Breast epithelium (tissue), 4 donors: ENCODE results near the gene CLDN2. TPM values are rescaled to one million over a fixed set of nuclear protein-coding genes. Genes with fewer than 3 reads are reported as not detected.

Experiments
- DNase-seq, 2 donors: peaks; one replicate each; pipeline ENCODE4 v3.0.0-alpha.2; 2019; ENCODE audit warnings: low spot score in 2 of 2
- H3K27ac ChIP-seq, 2 donors: fragments of 200-600 bp; sonication (generic) in 1 of 2; one replicate each; pipeline ENCODE4 v1.5.1; 2016 to 2019; ENCODE audit warnings: mild to moderate bottlenecking in 1 of 2
- H3K27me3 ChIP-seq, 2 donors: fragments of 200-600 bp; sonication (generic) in 1 of 2; one replicate each; pipeline versions ENCODE4 v1.5.1 to v1.6.0; 2017 to 2019; ENCODE audit warnings: control low read depth in 1 of 2, mild to moderate bottlenecking in 1 of 2
- H3K36me3 ChIP-seq: fragments of 200-600 bp; one replicate; pipeline ENCODE4 v1.5.1; 2019
- H3K4me1 ChIP-seq, 2 donors: fragments of 200-600 bp; sonication (generic); one replicate each; pipeline ENCODE4 v1.5.1; 2016 to 2019; ENCODE audit warnings: control low read depth in 1 of 2
- H3K4me3 ChIP-seq, 3 donors: fragments of 200-600 bp; sonication (generic); 1 replicate in 2 of 3; 2 replicates in 1 of 3; pipeline ENCODE4 v1.5.1; 2016 to 2019; ENCODE audit warnings: mild to moderate bottlenecking in 3 of 3, moderate library complexity in 2 of 3
- H3K9me3 ChIP-seq, 2 donors: fragments of 200-600 bp; sonication (generic) in 1 of 2; one replicate each; pipeline ENCODE4 v1.5.1; 2016 to 2019; ENCODE audit warnings: control low read depth in 1 of 2
- POLR2A ChIP-seq: fragments of 450-650 bp; IDR thresholded peaks from one replicate; pipeline ENCODE4 v1.6.1; 2016; ENCODE audit warnings: antibody characterized with exemption, mild to moderate bottlenecking, moderate library complexity
- POLR2AphosphoS5 ChIP-seq, 3 donors: sonication (generic); formaldehyde crosslinking; IDR thresholded peaks; one replicate each; pipeline ENCODE4 v1.6.1; 2017; ENCODE audit warnings: antibody characterized with exemption in 3 of 3
- intact Hi-C: fragments of 100-400 bp; cut with DNase I; formaldehyde crosslinking; loops from one replicate; pipeline ENCODE4 v1.15.1; 2023; ENCODE audit warnings: low total_unique reads
- total RNA-seq, 3 donors: library from RNA; depleted of rRNA; stranded (reverse); fragments of >200 nt; gene quantifications; one replicate each; pipeline ENCODE4 v1.1.0, GENCODE V29; 2016
- TF ChIP-seq, protein P1 (sequence below), 3 donors: fragments of 450-650 bp; IDR thresholded peaks; one replicate each; pipeline ENCODE4 v1.5.1; 2016 to 2017; ENCODE audit warnings: antibody characterized with exemption in 3 of 3, mild to moderate bottlenecking in 3 of 3, moderate library complexity in 3 of 3

CLDN2 gene
- total RNA-seq, 3 donors from 2014 or later, result 0.32 to 0.33 TPM; not detected in 1

DNA sequence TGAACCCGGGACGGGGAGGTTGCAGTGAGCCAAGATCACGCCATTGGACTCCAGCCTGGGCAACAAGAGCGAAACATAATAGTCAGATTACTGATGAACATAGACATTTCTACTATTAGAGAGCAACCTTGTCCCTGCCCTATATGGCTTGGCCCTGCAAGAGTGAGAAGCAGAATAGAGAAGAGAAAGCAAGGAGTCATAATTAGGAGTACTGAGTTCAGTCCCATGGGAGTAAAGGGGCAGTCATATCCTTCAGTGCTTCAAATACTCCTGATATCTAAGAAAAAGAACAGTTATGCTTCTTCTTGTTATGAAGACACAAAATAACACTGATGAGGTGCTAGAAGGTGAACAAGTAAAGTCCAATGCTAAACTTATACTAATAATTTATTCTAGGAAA is 33.8 kb downstream of the CLDN2 start:
- no peak overlapping the region for H3K27ac ChIP-seq
- no peak for DNase-seq
- no peak for TF ChIP-seq POLR2A
- no peak for TF ChIP-seq POLR2AphosphoS5 (IDR thresholded peaks at IDR 0.05)
- TF ChIP-seq, protein P1, sequence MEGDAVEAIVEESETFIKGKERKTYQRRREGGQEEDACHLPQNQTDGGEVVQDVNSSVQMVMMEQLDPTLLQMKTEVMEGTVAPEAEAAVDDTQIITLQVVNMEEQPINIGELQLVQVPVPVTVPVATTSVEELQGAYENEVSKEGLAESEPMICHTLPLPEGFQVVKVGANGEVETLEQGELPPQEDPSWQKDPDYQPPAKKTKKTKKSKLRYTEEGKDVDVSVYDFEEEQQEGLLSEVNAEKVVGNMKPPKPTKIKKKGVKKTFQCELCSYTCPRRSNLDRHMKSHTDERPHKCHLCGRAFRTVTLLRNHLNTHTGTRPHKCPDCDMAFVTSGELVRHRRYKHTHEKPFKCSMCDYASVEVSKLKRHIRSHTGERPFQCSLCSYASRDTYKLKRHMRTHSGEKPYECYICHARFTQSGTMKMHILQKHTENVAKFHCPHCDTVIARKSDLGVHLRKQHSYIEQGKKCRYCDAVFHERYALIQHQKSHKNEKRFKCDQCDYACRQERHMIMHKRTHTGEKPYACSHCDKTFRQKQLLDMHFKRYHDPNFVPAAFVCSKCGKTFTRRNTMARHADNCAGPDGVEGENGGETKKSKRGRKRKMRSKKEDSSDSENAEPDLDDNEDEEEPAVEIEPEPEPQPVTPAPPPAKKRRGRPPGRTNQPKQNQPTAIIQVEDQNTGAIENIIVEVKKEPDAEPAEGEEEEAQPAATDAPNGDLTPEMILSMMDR (IDR thresholded peaks at IDR 0.05), result no peak
- no peak overlapping the region for H3K4me3 ChIP-seq
- no peaks in the 10 kb centered on the region for H3K9me3 ChIP-seq
- intact Hi-C loops, result no loop called here
- no peaks in the 10 kb centered on the region for H3K4me1 ChIP-seq
- no peaks in the 10 kb centered on the region for H3K36me3 ChIP-seq
- H3K27me3 ChIP-seq, result peaks cover 0 to 32% of the 10 kb centered on the region in 2 donors

DNA sequence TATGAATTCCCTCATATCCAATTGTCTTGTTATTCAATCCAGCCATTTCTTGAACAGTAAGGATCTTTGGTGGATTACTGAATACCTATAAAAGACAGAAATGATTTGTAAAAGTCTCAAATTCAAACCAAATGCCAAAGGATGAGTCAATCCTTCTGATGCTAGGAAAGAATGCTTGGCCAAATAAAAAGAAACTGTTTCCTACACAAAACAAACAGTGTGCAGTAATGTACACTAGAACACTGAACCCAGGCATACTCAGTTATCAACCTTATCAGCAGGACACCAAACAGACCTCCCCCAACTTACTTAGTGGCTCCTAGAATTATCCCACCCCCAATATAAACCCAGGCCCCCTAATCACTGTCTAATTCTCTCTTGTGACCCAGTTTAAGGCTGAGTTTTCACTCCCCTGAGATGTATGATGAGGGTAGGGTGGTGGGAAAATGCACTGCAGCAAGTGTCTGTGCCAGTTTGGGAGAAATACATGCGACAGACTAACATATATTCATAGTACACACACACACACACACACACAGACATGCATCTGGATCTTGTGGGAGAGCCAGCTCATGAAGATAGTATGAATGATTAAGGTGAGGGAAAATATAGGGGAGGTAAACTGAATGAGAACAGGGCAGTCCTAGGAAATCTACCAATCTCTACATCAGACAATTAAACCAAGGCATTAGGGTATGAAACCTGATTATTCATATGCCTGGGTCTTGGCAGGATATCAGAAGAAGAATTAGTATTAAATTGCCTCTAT is 35.0 kb downstream of the CLDN2 start:
- Histone ChIP-seq H3K27ac (no peak overlapping the region), H3K4me1 (no peaks in the 10 kb centered on the region), H3K4me3 (no peak overlapping the region), H3K9me3 (no peaks in the 10 kb centered on the region), H3K36me3 (no peaks in the 10 kb centered on the region), H3K27me3 (peaks cover 0 to 36% of the 10 kb centered on the region in 2 donors)
- no peak for TF ChIP-seq POLR2A
- TF ChIP-seq, protein P1 (IDR thresholded peaks at IDR 0.05), result no peak
- no peak for TF ChIP-seq POLR2AphosphoS5 (IDR thresholded peaks at IDR 0.05)
- intact Hi-C loops, result no loop called here
- DNase-seq, result no peak

- Histone ChIP-seq H3K4me1 (no peaks in the 10 kb centered on the region), H3K9me3 (no peaks in the 10 kb centered on the region), H3K27me3 (peaks cover 0 to 37% of the 10 kb centered on the region in 2 donors), H3K4me3 (no peak overlapping the region), H3K27ac (no peak overlapping the region), H3K36me3 (no peaks in the 10 kb centered on the region)
- intact Hi-C loops, result no loop called here
- DNase-seq, result no peak
- no peak for TF ChIP-seq POLR2A
- no peak for TF ChIP-seq POLR2AphosphoS5 (IDR thresholded peaks at IDR 0.05)
- TF ChIP-seq, protein P1 (IDR thresholded peaks at IDR 0.05), result no peak
Measured at GRCh38 chrX:106957856-106958255, 37.7 kb downstream of the CLDN2 start.

- no peak for DNase-seq
- H3K4me3 ChIP-seq, result no peak overlapping the region
- intact Hi-C loops, result no loop called here
- H3K4me1 ChIP-seq, result no peaks in the 10 kb centered on the region
- no peak for TF ChIP-seq POLR2A
- TF ChIP-seq, protein P1 (IDR thresholded peaks at IDR 0.05), result no peak
- no peak for TF ChIP-seq POLR2AphosphoS5 (IDR thresholded peaks at IDR 0.05)
- no peaks in the 10 kb centered on the region for H3K36me3 ChIP-seq
- H3K27ac ChIP-seq, result no peak overlapping the region
- H3K9me3 ChIP-seq, result peaks cover 0 to 7% of the 10 kb centered on the region in 2 donors
- H3K27me3 ChIP-seq, result peaks cover 0 to 34% of the 10 kb centered on the region in 2 donors
Measured at GRCh38 chrX:106959901-106960300, 39.7 kb downstream of the CLDN2 start.

DNA sequence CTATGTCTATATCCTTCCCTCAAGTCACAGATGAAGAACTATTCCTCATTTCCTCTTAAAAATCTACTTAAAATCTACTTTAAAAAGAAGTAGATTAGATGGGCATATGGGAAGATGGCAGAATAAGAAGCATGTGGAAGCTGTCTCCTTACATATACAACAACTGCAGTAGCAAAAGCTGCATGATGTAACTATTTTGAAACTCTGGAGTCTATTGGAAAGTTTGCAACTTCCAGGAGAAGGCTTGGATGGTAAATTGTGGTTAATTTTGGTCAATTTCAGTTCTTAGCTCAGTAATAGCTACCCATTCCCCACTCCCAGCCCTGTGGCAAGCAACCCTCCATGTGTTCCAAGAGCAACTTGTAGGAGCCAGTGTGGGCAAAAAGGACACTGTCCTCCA is 42.9 kb downstream of the CLDN2 start:
- TF ChIP-seq POLR2AphosphoS5 (IDR thresholded peaks at IDR 0.05) (no peak), POLR2A (no peak)
- TF ChIP-seq, protein P1 (IDR thresholded peaks at IDR 0.05), result no peak
- peaks cover 0 to 20% of the 10 kb centered on the region in 2 donors for H3K27me3 ChIP-seq
- DNase-seq, result no peak
- H3K36me3 ChIP-seq, result no peaks in the 10 kb centered on the region
- H3K27ac ChIP-seq, result no peak overlapping the region
- intact Hi-C loops, result no loop called here
- no peak overlapping the region for H3K4me3 ChIP-seq
- peaks cover 0 to 7% of the 10 kb centered on the region in 2 donors for H3K9me3 ChIP-seq
- H3K4me1 ChIP-seq, result no peaks in the 10 kb centered on the region
